Ovary (tissue), 9 donors: ENCODE measurements around the gene TLX2. TPM values are rescaled to one million over a fixed set of nuclear protein-coding genes. Genes with fewer than 3 reads are reported as not detected.

Experiments
- DNase-seq, 5 donors: peaks; one replicate each; pipeline ENCODE4 v3.0.0-alpha.2; 2019 to 2020
- H3K27ac ChIP-seq, 2 donors: fragments of 200-600 bp; one replicate each; pipeline versions ENCODE4 v1.5.1 to v1.8.0; 2019 to 2022
- H3K27me3 ChIP-seq: fragments of 200-600 bp; one replicate; pipeline ENCODE4 v1.8.0; 2022
- H3K36me3 ChIP-seq: fragments of 200-600 bp; sonication (generic); one replicate; pipeline ENCODE4 v1.5.1; 2019
- H3K4me1 ChIP-seq: one replicate; pipeline ENCODE4 v1.8.1; 2013; ENCODE audit warnings: mild to moderate bottlenecking, moderate library complexity; ENCODE audit not compliant: insufficient read depth
- H3K4me3 ChIP-seq: fragments of 200-600 bp; sonication (generic); one replicate; pipeline ENCODE4 v1.5.1; 2017
- H3K9me3 ChIP-seq, 2 donors: fragments of 200-600 bp in 1 of 2; sonication (generic) in 1 of 2; one replicate each; pipeline versions ENCODE4 v1.5.1 to v1.8.1; 2013 to 2019; ENCODE audit warnings: mild to moderate bottlenecking in 1 of 2, moderate library complexity in 1 of 2
- CTCF ChIP-seq, 3 donors: fragments of 450-650 bp in 2 of 3; fragments of 200-600 bp in 1 of 3; IDR thresholded peaks; one replicate each; pipeline versions ENCODE4 v1.5.1 to v1.8.0; 2016 to 2022; ENCODE audit warnings: antibody characterized with exemption in 3 of 3, mild to moderate bottlenecking in 1 of 3
- EP300 ChIP-seq: sonication (generic); formaldehyde crosslinking; IDR thresholded peaks from one replicate; pipeline ENCODE4 v1.6.1; 2017; ENCODE audit warnings: antibody characterized with exemption
- POLR2A ChIP-seq: fragments of 450-650 bp; IDR thresholded peaks from one replicate; pipeline ENCODE4 v1.6.1; 2017; ENCODE audit warnings: antibody characterized with exemption, mild to moderate bottlenecking, moderate library complexity
- WGBS, 3 donors: extraction: QIAGEN DNeasy Blood & Tissue Kit in 1 of 3; methylation state at CpG; one replicate each; pipeline versions ENCODE4 v1.1.5 to v1.1.7; 2013 to 2017; 5-methylcytosine and 5-hydroxymethylcytosine counted together
- intact Hi-C, 4 donors: fragments of 100-400 bp; cut with DNase I; formaldehyde crosslinking; loops; one replicate each; pipeline versions ENCODE4 v1.11.0 to v1.15.1; 2022 to 2023
- polyA plus RNA-seq, 2 donors: library from polyadenylated mRNA; stranded (reverse); fragments of 200-250 nt in 1 of 2; fragments of 350-450 nt in 1 of 2; fragmentation: Illumina TruSeq in 1 of 2; extraction: RNeasy Lipid Tissue Mini Kit (QIAGEN cat#74804) in 1 of 2; gene quantifications; one replicate each; pipeline ENCODE4 v1.2.3, GENCODE V29; 2013 to 2014
- total RNA-seq, 7 donors: library from RNA; depleted of rRNA in 2 of 7; stranded (reverse); fragments of >200 nt in 2 of 7; fragmentation: NEBNext Ultra II Directional in 3 of 7; extraction: Animal tissue kit (Norgen Biotek cat#: 25700) in 3 of 7; gene quantifications; one replicate each; pipeline versions ENCODE4 v1.1.0 to v1.2.4, GENCODE V29; 2016 to 2023
- donor health status: DM: no; HTN: no; CAD: no; lungs with moderate emphysema.
- donor health status: DM: no; HTN: no; CAD: no.
- donor health status: Bipolar disorder and iron deficiency.
- donor health status: DM: yes; HTN: yes; CAD: no.
- donor health status: DM: no; HTN: no; CAD: no.
- donor health status: DM: yes; HTN: yes; CAD: no.

TLX2 gene
- total and polyA plus RNA-seq, 9 donors, result not detected

GRCh38 chr2:74488643-74489481, 25.4 kb upstream of the TLX2 start:
- H3K9me3 ChIP-seq, result no peaks in the 10 kb centered on the region
- H3K36me3 ChIP-seq, result no peaks in the 10 kb centered on the region
- DNase-seq, result no peak
- WGBS, 3 donors, result 81 to 89% (median 88%) methylated on average over 9 of the region's 9 CpGs
- H3K4me1 ChIP-seq, result no peaks in the 10 kb centered on the region
- TF ChIP-seq EP300, result no peak
- no peak for TF ChIP-seq CTCF (IDR thresholded peaks at IDR 0.05)
- no peak for TF ChIP-seq POLR2A
- no peak overlapping the region for H3K4me3 ChIP-seq
- H3K27me3 ChIP-seq, result no peaks in the 10 kb centered on the region
- no peak overlapping the region for H3K27ac ChIP-seq
- intact Hi-C loops, result no loop called here

DNA sequence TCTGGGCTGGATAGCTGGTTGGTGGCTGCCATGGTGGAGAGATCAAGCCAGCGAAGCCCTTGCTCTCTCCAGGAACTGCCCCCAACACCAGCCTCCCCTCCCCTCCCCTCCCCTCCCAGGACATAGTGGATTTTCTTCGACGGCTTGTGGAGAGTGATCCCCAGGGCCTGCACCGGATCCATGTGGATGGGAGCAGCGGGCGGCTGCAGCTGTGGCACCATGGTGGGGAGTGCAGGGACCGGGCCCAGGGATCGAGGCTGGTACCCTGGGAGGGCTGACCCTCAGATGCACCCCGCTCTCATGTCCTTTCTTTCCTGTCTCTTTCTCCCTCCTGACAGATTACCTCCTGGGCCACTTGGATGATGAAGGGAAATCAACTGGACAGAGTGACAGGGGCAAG, 24.3 kb upstream of the TLX2 start:
- Histone ChIP-seq H3K4me3 (no peak overlapping the region), H3K27me3 (no peaks in the 10 kb centered on the region), H3K9me3 (no peaks in the 10 kb centered on the region), H3K27ac (no peak overlapping the region), H3K36me3 (no peaks in the 10 kb centered on the region), H3K4me1 (no peaks in the 10 kb centered on the region)
- intact Hi-C loops, result loop anchor here in 1 of 4 donors (5.0 kb wide), 1 partner anchor 97 kb away; no protein-coding TSS in a partner anchor
- TF ChIP-seq EP300 (no peak), CTCF (IDR thresholded peaks at IDR 0.05) (no peak), POLR2A (no peak)
- WGBS, 3 donors, result 88 to 93% (median 93%) methylated on average over 9 of the region's 9 CpGs
- no peak for DNase-seq

DNA sequence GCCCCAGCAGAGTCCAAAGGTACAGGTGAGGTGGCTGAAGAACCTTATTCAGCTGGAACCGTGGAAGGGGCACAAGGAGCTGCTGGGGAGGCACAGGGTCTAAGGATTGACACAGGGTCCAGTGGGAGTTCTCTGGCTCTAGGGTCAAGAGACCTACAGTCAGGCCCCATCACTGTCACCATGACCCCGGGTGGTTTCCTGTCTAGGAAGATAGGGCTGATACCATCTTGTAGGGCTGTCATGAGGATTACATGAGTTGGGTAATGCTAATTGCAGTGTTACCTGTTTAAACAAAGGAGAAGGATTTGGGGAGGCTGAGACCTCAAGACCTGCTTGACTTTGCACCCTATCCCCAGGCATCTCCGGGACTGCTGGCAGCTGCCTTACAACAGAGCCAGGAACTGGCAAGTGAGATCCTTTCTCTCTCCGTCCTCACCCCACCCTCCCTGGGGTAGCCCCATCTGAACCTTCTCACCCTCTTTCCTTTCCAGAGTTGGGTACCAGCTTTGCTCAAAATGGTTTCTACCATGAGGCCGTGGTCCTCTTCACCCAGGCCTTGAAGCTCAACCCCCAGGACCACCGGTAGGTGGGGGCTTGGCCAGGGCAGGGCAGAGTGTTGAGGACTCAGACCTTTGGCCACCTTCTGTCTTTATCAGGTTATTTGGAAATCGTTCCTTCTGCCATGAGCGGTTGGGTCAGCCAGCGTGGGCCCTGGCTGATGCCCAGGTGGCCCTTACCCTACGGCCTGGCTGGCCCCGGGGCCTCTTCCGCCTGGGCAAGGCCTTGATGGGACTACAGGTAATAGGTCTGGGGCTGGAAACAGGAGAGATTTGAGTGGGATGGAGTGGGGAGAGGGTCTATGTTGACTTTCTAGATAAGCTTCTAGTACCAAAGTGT, 22.4 kb upstream of the TLX2 start:
- WGBS, 3 donors, result 92 to 93% (median 93%) methylated on average over 12 of the region's 12 CpGs
- no peak overlapping the region for H3K4me3 ChIP-seq
- H3K27ac ChIP-seq, result no peak overlapping the region
- no peaks in the 10 kb centered on the region for H3K27me3 ChIP-seq
- no peak for TF ChIP-seq CTCF (IDR thresholded peaks at IDR 0.05)
- TF ChIP-seq POLR2A, result no peak
- no peak for TF ChIP-seq EP300
- H3K4me1 ChIP-seq, result no peaks in the 10 kb centered on the region
- H3K9me3 ChIP-seq, result no peaks in the 10 kb centered on the region
- no peak for DNase-seq
- no peaks in the 10 kb centered on the region for H3K36me3 ChIP-seq
- intact Hi-C loops, result loop anchor here in 1 of 4 donors (5.0 kb wide), 1 partner anchor 95 kb away; no protein-coding TSS in a partner anchor

- Histone ChIP-seq H3K36me3 (no peaks in the 10 kb centered on the region), H3K9me3 (no peaks in the 10 kb centered on the region), H3K4me3 (no peak overlapping the region), H3K27me3 (no peaks in the 10 kb centered on the region), H3K4me1 (peaks cover 2% of the 10 kb centered on the region), H3K27ac (no peak overlapping the region)
- DNase-seq, result no peak
- intact Hi-C loops, result loop anchor here in 1 of 4 donors (5.0 kb wide), 1 partner anchor 94 kb away; no protein-coding TSS in a partner anchor
- 85 to 92% (median 92%) methylated on average over 3 of the region's 3 CpGs for WGBS, 3 donors
- TF ChIP-seq CTCF (IDR thresholded peaks at IDR 0.05), result no peak
- no peak for TF ChIP-seq POLR2A
- no peak for TF ChIP-seq EP300
Measured at GRCh38 chr2:74493546-74493945, 20.7 kb upstream of the TLX2 start.
